RWPE1 (cell line): ENCODE data around the gene CPNE2.
A peak's percentile ranks its signal among the peaks of the same experiment; 100 is the strongest.

Source experiments
- CTCF ChIA-PET: fragments of 350-600 bp; sonication (Branson Sonifier 250); formaldehyde crosslinking; extraction: SDS; loops from one replicate; lab custom pipeline; 2021; lab: Yijun Ruan, JAX
- POLR2A ChIA-PET: fragments of 400-600 bp; formaldehyde crosslinking; extraction: SDS; loops from one replicate; lab custom pipeline; 2020; ENCODE audit warnings: antibody characterized with exemption; ENCODE audit not compliant: low non-redundant PET; lab: Yijun Ruan, JAX
- DNase-seq: peaks from one replicate; pipeline ENCODE4 v3.0.0; 2012; ENCODE audit warnings: low spot score
- H3K27ac ChIP-seq: fragments of 450-650 bp; 2 replicates; pipeline ENCODE4 v1.5.1; 2017
- TF ChIP-seq, protein P1 (sequence below): fragments of 450-650 bp; conservative IDR thresholded peaks from 2 replicates; pipeline ENCODE4 v1.5.1; 2017; ENCODE audit warnings: low read depth, mild to moderate bottlenecking

Gene CPNE2

DNA sequence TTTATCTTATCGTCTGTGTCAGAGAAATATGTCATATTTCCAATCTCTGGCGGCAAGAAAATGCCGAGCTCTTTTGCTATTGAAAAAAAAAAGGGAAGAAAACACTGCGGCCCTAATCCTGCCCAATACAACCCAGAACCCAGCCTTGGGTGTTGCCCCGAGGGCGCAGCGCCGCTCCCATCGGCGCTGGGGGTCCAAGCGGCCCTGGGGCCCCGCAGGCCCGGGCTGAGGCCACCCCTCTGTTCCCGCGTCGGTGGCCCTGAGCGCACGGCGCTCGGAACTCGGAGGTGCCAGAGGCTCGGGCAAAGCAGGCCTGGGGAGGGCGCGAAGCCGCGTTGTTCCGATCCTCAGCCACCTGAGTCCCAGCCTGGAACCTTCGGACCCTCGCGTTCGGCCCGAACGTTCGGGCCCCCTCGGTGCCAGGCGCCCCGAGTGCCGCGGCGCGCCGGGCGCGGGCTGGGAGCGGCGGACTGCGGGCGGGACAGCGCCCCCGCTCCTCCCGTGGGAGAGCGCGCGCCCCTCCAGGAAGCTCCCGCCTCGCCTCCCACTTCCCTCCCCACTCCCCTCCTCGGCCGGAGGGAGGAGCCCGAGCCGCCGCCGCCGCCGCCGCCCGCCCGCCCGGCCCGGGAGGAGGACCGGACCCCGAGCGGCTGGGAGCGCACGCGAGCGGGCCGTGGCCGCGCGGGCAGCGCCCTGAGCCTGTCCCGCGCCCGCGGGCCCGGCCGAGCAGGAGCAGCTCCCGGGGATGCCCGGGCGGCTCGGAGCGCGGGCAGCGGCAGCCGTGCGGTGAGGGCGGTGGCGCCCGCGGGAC, at the start of gene CPNE2:
CPNE2 (plus strand) TSS at position 609 of the 811 bp plus-strand sequence. CDS start 18,160 bp downstream, outside the sequence.
- peak; percentile 60 for DNase-seq
- ChIA-PET POLR2A (interaction anchor here (0.9 kb wide), 1 partner anchor 207 kb away, joined by 3 read pairs; no protein-coding TSS in a partner anchor), CTCF (interaction anchor here (0.6 to 2.7 kb wide), 23 partner anchors 8 to 625 kb away, joined by 3 to 26 read pairs (median 4); no protein-coding TSS in a partner anchor)
- H3K27ac ChIP-seq: peak within 1 kb of the TSS; percentile 77
- TF ChIP-seq, protein P1, sequence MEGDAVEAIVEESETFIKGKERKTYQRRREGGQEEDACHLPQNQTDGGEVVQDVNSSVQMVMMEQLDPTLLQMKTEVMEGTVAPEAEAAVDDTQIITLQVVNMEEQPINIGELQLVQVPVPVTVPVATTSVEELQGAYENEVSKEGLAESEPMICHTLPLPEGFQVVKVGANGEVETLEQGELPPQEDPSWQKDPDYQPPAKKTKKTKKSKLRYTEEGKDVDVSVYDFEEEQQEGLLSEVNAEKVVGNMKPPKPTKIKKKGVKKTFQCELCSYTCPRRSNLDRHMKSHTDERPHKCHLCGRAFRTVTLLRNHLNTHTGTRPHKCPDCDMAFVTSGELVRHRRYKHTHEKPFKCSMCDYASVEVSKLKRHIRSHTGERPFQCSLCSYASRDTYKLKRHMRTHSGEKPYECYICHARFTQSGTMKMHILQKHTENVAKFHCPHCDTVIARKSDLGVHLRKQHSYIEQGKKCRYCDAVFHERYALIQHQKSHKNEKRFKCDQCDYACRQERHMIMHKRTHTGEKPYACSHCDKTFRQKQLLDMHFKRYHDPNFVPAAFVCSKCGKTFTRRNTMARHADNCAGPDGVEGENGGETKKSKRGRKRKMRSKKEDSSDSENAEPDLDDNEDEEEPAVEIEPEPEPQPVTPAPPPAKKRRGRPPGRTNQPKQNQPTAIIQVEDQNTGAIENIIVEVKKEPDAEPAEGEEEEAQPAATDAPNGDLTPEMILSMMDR: no peak

DNA sequence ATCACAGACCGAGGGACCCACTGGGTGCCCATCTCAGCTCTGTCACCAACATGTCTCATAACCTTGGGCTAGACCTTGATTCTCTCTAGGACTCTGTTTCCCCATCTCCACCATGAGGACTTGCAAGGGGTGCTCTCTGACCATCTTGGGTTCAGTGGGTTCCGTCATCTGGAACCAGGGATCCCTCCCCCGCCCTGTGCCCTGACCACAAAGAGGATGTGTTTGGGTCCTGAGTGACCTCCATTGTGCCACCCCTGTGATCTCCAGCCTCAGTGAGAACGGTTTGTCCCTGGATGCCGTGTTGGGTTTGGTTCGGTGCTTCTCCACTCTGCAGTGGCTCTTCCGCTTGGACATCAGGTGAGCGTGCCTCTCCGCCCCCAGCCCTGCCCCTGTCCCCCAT, 49.1 kb upstream of the CPNE2 start:
- no peak for DNase-seq
- TF ChIP-seq, protein P1: no peak
- POLR2A ChIA-PET: no interaction called here
- CTCF ChIA-PET: no interaction called here
- H3K27ac ChIP-seq: no peak overlapping the region

DNA sequence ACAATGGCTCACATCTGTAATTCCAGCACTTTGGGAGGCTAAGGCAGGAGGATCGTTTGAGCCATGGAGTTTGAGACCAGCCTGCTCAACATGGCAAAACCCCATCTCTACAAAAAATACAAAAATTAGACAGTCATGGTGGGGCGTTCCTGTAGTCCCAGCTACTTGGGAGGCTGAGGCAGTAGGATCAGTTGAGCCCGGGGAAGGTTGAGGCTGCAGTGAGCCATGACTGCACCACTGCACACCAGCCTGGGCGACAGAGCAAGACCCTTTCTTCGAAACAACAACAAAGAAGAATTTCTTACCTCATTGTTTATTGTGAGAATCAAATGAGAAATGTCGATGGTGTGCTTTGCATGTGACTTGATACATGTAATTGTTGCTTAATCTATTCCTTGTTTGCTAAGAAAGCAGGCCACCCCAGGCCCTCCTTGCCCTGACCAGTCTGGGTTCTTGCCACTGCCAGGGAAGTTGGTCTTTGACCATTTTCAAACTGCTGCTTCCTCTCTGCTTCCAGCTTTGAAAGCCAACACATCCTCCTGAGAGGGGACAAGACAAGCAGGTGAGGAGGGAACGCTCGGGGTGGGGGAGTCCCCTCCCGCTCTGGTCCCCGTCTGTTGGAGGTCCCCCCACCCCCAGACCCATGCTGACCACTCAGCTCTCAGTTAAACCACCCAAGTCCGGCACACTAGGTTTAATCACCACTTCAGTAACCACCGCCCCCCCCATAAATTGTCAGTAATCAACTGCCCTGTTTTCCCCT, 47.3 kb upstream of the CPNE2 start:
- ChIA-PET CTCF (interaction anchor here (0.6 to 1.0 kb wide), 3 partner anchors 14 to 244 kb away, joined by 3 to 4 read pairs (median 3); no protein-coding TSS in a partner anchor), POLR2A (no interaction called here)
- H3K27ac ChIP-seq: no peak overlapping the region
- DNase-seq: no peak
- TF ChIP-seq, protein P1: no peak

DNA sequence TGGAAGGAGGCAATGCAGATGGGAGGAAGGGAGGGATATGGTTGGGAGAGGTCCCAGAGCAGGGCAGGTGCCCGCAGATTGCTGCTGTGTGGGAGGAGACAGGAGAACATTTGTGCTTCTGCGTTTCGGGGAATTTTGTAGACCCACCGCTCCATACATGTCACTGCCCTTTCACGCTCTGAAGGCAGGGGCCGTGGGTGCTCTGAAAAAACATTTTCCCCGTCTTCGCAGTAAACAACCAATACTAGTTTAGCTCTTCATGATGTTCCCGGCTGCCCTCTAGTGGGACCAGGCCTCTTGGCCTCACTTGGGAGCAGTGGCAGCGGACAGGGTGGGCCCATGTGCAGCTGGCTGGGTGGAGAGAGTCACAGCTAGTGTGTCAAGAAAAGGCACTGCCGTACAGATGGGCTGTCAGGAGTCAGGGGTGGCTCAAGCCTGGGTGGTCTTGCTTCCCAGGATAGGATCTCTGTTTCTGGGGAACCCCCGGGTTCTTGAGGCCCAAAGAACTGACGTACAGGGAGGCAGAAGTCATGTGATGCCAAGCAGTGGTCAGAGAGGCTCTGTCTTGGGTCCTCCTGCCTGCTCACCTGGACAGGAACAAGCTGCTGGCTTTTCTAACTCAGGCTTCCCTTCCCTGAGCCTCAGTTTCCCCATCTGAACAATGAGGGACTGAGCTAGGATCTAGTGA, 46.5 kb upstream of the CPNE2 start:
- ChIA-PET POLR2A (no interaction called here), CTCF (interaction anchor here (0.6 to 1.0 kb wide), 4 partner anchors 14 to 47 kb away, joined by 3 to 4 read pairs (median 4); no protein-coding TSS in a partner anchor)
- DNase-seq: peak; percentile 36
- TF ChIP-seq, protein P1: peak; percentile 35
- H3K27ac ChIP-seq: no peak overlapping the region

DNA sequence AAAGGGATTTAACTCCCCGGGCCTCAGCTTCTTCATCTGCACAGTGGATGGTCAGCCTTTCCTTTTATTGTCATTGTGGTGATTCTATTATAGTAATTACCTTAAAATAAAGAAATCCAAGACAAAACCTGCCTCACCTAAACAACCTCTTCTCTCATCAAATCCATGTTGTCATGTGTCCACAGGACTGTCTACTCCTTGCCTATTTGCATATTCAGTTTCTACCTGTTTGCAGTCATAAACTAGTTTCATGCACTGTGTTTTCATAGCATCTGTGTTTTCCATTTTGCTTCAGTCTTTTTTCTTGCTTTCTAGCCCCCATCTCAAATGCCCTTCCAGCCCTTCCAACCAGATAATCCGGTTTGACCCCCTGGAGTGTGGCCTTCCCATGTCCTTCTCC, 44.3 kb upstream of the CPNE2 start:
- ChIA-PET CTCF (no interaction called here), POLR2A (no interaction called here)
- no peak overlapping the region for H3K27ac ChIP-seq
- DNase-seq: no peak
- TF ChIP-seq, protein P1: no peak

DNA sequence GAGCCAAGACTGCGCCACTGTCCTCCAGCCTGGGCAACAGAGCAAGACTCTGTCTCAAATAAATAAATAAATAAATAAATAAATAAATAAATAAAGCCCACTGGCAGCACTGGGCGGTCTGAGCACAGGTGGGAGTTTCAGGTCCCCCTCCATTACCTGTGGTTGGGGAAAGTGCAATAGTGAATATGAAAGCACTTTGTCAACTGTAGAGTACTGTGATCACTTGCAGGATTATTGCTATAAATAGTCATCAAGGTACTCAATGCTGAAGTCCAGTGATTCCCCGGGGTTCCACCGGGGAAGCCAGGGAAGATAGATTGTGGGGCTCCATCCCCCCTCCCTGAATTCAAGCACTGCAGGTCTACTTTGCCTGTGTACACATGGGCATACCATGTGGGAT, 42.7 kb upstream of the CPNE2 start:
- TF ChIP-seq, protein P1: no peak
- ChIA-PET POLR2A (no interaction called here), CTCF (interaction anchor here (0.5 kb wide), 1 partner anchor 123 kb away, joined by 3 read pairs; no protein-coding TSS in a partner anchor)
- DNase-seq: no peak
- no peak overlapping the region for H3K27ac ChIP-seq
